ENCODE measurements around the gene GPR3.
A peak's percentile ranks its signal among the peaks of the same experiment; 100 is the strongest.

The GPR3 gene

DNA sequence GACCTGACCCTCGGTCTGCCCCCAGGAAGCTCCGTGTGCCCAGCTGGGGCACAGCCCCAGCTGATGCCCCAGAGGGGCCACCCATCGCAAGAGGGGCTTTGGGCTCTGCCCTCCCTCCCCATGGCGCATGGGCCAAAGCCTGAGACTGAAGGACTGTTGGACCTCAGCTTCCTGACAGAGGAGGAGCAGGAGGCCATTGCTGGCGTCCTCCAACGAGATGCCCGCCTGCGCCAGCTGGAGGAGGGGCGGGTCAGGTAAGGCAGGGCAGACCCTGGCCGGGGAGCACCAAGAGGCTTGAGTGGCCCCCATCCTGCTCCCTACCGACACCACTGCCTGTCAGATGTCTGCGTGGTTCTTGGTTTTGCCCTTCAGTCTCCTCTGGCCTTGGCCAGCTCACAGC is 47.1 kb upstream of the GPR3 start:
- TF ChIP-seq EZH2phosphoT487 (IDR thresholded peaks at IDR 0.05; ENCODE audit: borderline replicate concordance), result no peak
- TF ChIP-seq, protein P1, sequence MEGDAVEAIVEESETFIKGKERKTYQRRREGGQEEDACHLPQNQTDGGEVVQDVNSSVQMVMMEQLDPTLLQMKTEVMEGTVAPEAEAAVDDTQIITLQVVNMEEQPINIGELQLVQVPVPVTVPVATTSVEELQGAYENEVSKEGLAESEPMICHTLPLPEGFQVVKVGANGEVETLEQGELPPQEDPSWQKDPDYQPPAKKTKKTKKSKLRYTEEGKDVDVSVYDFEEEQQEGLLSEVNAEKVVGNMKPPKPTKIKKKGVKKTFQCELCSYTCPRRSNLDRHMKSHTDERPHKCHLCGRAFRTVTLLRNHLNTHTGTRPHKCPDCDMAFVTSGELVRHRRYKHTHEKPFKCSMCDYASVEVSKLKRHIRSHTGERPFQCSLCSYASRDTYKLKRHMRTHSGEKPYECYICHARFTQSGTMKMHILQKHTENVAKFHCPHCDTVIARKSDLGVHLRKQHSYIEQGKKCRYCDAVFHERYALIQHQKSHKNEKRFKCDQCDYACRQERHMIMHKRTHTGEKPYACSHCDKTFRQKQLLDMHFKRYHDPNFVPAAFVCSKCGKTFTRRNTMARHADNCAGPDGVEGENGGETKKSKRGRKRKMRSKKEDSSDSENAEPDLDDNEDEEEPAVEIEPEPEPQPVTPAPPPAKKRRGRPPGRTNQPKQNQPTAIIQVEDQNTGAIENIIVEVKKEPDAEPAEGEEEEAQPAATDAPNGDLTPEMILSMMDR (conservative IDR thresholded peaks at IDR 0.05; ENCODE audit: low read length), result no peak
- Histone ChIP-seq H2AFZ (ENCODE audit: low read length) (no peak overlapping the region), H4K20me1 (ENCODE audit: insufficient read depth, low read length, poor library complexity, severe bottlenecking) (no peaks in the 10 kb centered on the region), H3K4me3 (ENCODE audit: low read length, poor library complexity, severe bottlenecking) (peak overlapping the region; percentile 42), H3K4me2 (ENCODE audit: low read depth, low read length, poor library complexity, severe bottlenecking) (peak overlapping the region; percentile 97), H3K9me2 (replicated peaks; ENCODE audit: low read depth, low read length) (no peaks in the 10 kb centered on the region), H3K27me3 (ENCODE audit: insufficient read depth, low read length, poor library complexity, severe bottlenecking) (no peaks in the 10 kb centered on the region), H3K36me3 (ENCODE audit: insufficient read depth, low read length) (peaks cover 2% of the 10 kb centered on the region; the same call in 1 of the 2 replicates), H3F3A (ENCODE audit: low read depth) (no peaks in the 10 kb centered on the region), H3K4me1 (ENCODE audit: insufficient read depth, low read length, poor library complexity, severe bottlenecking) (peaks cover 22% of the 10 kb centered on the region), H3K9ac (ENCODE audit: low read depth, low read length, poor library complexity, severe bottlenecking) (peak overlapping the region; percentile 28), H3K9me3 (ENCODE audit: insufficient read depth, low read depth, low read length) (no peaks in the 10 kb centered on the region), H3K79me2 (ENCODE audit: insufficient read depth, low read length) (peaks cover 40% of the 10 kb centered on the region)

DNA sequence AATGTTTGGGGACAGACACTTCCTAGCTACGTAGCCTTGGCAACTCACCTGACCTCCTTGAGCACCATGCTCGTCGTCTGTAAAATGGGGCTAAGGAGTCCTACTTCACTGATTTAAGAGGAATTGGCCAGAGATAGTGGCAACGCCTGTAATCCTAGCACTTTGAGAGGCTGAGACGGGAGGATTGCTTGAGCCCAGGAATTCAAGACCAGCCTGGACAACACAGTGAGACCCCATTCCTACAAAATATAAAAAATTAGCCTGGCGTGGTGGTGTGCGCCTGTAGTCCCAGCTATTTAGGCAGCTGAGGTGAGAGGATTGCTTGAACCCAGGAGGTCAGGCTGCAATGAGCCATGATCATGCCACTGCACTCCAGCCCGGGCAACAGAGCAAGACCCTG is 46.1 kb upstream of the GPR3 start:
- no peak for TF ChIP-seq EZH2phosphoT487 (IDR thresholded peaks at IDR 0.05; ENCODE audit: borderline replicate concordance)
- TF ChIP-seq, protein P1 (conservative IDR thresholded peaks at IDR 0.05; ENCODE audit: low read length), result no peak
- Histone ChIP-seq H3K4me3 (ENCODE audit: low read length, poor library complexity, severe bottlenecking) (no peak overlapping the region), H3K4me1 (ENCODE audit: insufficient read depth, low read length, poor library complexity, severe bottlenecking) (peaks cover 15% of the 10 kb centered on the region), H3K4me2 (ENCODE audit: low read depth, low read length, poor library complexity, severe bottlenecking) (no peak overlapping the region), H3K9ac (ENCODE audit: low read depth, low read length, poor library complexity, severe bottlenecking) (no peak overlapping the region), H3K79me2 (ENCODE audit: insufficient read depth, low read length) (peaks cover 40% of the 10 kb centered on the region), H3K36me3 (ENCODE audit: insufficient read depth, low read length) (peaks cover 5% of the 10 kb centered on the region; the same call in 1 of the 2 replicates), H3K9me3 (ENCODE audit: insufficient read depth, low read depth, low read length) (no peaks in the 10 kb centered on the region), H3K9me2 (replicated peaks; ENCODE audit: low read depth, low read length) (no peaks in the 10 kb centered on the region), H4K20me1 (ENCODE audit: insufficient read depth, low read length, poor library complexity, severe bottlenecking) (no peaks in the 10 kb centered on the region), H3K27me3 (ENCODE audit: insufficient read depth, low read length, poor library complexity, severe bottlenecking) (no peaks in the 10 kb centered on the region), H3F3A (ENCODE audit: low read depth) (no peaks in the 10 kb centered on the region), H2AFZ (ENCODE audit: low read length) (no peak overlapping the region)

DNA sequence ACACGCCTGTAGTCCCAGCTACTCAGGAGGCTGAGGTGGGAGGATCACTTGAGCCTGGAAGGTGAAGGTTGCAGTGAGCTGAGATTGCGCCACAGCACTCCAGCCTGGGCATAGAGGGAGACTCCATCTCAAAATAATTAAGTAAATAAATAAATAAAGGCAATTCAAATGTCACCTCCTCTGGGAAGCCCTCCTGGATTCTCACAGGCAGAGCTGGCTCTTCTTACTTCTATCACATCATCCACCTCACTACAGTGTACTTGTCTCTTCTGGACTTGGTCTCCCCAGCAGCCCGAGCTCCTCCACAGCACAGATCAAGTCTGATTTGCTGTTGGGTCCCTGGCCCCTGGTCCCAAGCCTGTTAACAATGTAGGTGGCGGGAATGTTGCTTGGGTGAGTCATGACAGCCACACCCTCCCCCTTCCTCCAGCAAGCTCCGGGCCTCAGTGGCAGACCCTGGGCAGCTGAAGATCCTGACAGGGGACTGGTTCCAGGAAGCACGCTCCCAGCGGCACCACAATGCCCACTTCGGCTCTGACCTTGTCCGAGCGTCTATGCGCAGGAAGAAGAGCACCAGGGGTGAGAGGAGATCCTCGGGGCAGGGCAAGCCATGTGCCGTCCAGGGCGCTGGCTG is 45.3 kb upstream of the GPR3 start:
- TF ChIP-seq EZH2phosphoT487 (IDR thresholded peaks at IDR 0.05; ENCODE audit: borderline replicate concordance), result no peak
- TF ChIP-seq, protein P1 (conservative IDR thresholded peaks at IDR 0.05; ENCODE audit: low read length), result no peak
- H3K9ac ChIP-seq (ENCODE audit: low read depth, low read length, poor library complexity, severe bottlenecking), result no peak overlapping the region
- no peaks in the 10 kb centered on the region for H3K9me3 ChIP-seq (ENCODE audit: insufficient read depth, low read depth, low read length)
- peaks cover 5% of the 10 kb centered on the region; the same call in 1 of the 2 replicates for H3K36me3 ChIP-seq (ENCODE audit: insufficient read depth, low read length)
- no peak overlapping the region for H3K4me2 ChIP-seq (ENCODE audit: low read depth, low read length, poor library complexity, severe bottlenecking)
- no peak overlapping the region for H3K4me3 ChIP-seq (ENCODE audit: low read length, poor library complexity, severe bottlenecking)
- H4K20me1 ChIP-seq (ENCODE audit: insufficient read depth, low read length, poor library complexity, severe bottlenecking), result no peaks in the 10 kb centered on the region
- H3K9me2 ChIP-seq (replicated peaks; ENCODE audit: low read depth, low read length), result no peaks in the 10 kb centered on the region
- peaks cover 12% of the 10 kb centered on the region for H3K4me1 ChIP-seq (ENCODE audit: insufficient read depth, low read length, poor library complexity, severe bottlenecking)
- H3K27me3 ChIP-seq (ENCODE audit: insufficient read depth, low read length, poor library complexity, severe bottlenecking), result no peaks in the 10 kb centered on the region
- no peak overlapping the region for H2AFZ ChIP-seq (ENCODE audit: low read length)
- H3F3A ChIP-seq (ENCODE audit: low read depth), result no peaks in the 10 kb centered on the region
- H3K79me2 ChIP-seq (ENCODE audit: insufficient read depth, low read length), result peaks cover 38% of the 10 kb centered on the region
